ENCODE measurements around the gene PHF2. TPM values are rescaled to one million over a fixed set of nuclear protein-coding genes. Genes with fewer than 3 reads are reported as not detected.

Gene PHF2
- total RNA-seq, 2 experiments from 2014 or later, result 20.6 to 23.7 TPM

GRCh38 chr9:93713716-93714115 is 137.3 kb downstream of the PHF2 start:
- Histone ChIP-seq H4K20me1 (ENCODE audit: insufficient read depth, low read length) (no peaks in the 10 kb centered on the region), H3K27ac (ENCODE audit: low read depth, low read length, poor library complexity, severe bottlenecking) (no peak overlapping the region), H3K4me3 (ENCODE audit: low read depth, low read length, poor library complexity, severe bottlenecking) (no peak overlapping the region), H3K9me2 (ENCODE audit: insufficient read depth, low read length) (no peaks in the 10 kb centered on the region), H3K4me1 (ENCODE audit: insufficient read depth, low read length, poor library complexity, severe bottlenecking) (no peaks in the 10 kb centered on the region), H3K79me2 (ENCODE audit: insufficient read depth, low read depth, low read length) (no peaks in the 10 kb centered on the region), H3K36me3 (ENCODE audit: insufficient read depth, low read length) (no peaks in the 10 kb centered on the region), H3K4me2 (ENCODE audit: low read length) (no peak overlapping the region), H3K9me3 (ENCODE audit: low read length) (no peaks in the 10 kb centered on the region), H2AFZ (ENCODE audit: low read length) (no peak overlapping the region)
- POLR2A ChIA-PET, result no interaction called here
- no TSS peak for BruUV-seq (replicated peaks)
- intact Hi-C loops (cut with micrococcal nuclease; ENCODE audit: unreplicated experiment), result no loop called here
- no peak for TF ChIP-seq CTCF (conservative IDR thresholded peaks at IDR 0.05; ENCODE audit: low read length)
- no peak for TF ChIP-seq EZH2phosphoT487 (IDR thresholded peaks at IDR 0.05; ENCODE audit: borderline replicate concordance, low read depth, low read length)
- DNase-seq (ENCODE audit: low spot score), result no peak
- CTCF ChIA-PET (ENCODE audit: unreplicated experiment), result no interaction called here

GRCh38 chr9:93721417-93721965 is 145.1 kb downstream of the PHF2 start:
- Histone ChIP-seq H4K20me1 (ENCODE audit: insufficient read depth, low read length) (no peaks in the 10 kb centered on the region), H3K9me2 (ENCODE audit: insufficient read depth, low read length) (no peaks in the 10 kb centered on the region), H3K79me2 (ENCODE audit: insufficient read depth, low read depth, low read length) (no peaks in the 10 kb centered on the region), H3K4me3 (ENCODE audit: low read depth, low read length, poor library complexity, severe bottlenecking) (no peak overlapping the region), H3K27ac (ENCODE audit: low read depth, low read length, poor library complexity, severe bottlenecking) (no peak overlapping the region), H3K36me3 (ENCODE audit: insufficient read depth, low read length) (no peaks in the 10 kb centered on the region), H3K4me1 (ENCODE audit: insufficient read depth, low read length, poor library complexity, severe bottlenecking) (no peaks in the 10 kb centered on the region), H3K4me2 (ENCODE audit: low read length) (no peak overlapping the region), H2AFZ (ENCODE audit: low read length) (no peak overlapping the region), H3K9me3 (ENCODE audit: low read length) (no peaks in the 10 kb centered on the region)
- CTCF ChIA-PET (ENCODE audit: unreplicated experiment), result no interaction called here
- no TSS peak for BruUV-seq (replicated peaks)
- TF ChIP-seq CTCF (conservative IDR thresholded peaks at IDR 0.05; ENCODE audit: low read length) (no peak), EZH2phosphoT487 (IDR thresholded peaks at IDR 0.05; ENCODE audit: borderline replicate concordance, low read depth, low read length) (no peak)
- POLR2A ChIA-PET, result no interaction called here
- intact Hi-C loops (cut with micrococcal nuclease; ENCODE audit: unreplicated experiment), result no loop called here
- DNase-seq (ENCODE audit: low spot score), result no peak

- POLR2A ChIA-PET, result no interaction called here
- Histone ChIP-seq H3K79me2 (ENCODE audit: insufficient read depth, low read depth, low read length) (no peaks in the 10 kb centered on the region), H3K4me3 (ENCODE audit: low read depth, low read length, poor library complexity, severe bottlenecking) (no peak overlapping the region), H3K27ac (ENCODE audit: low read depth, low read length, poor library complexity, severe bottlenecking) (no peak overlapping the region), H3K4me2 (ENCODE audit: low read length) (no peak overlapping the region), H2AFZ (ENCODE audit: low read length) (no peak overlapping the region), H4K20me1 (ENCODE audit: insufficient read depth, low read length) (no peaks in the 10 kb centered on the region), H3K36me3 (ENCODE audit: insufficient read depth, low read length) (no peaks in the 10 kb centered on the region), H3K9me2 (ENCODE audit: insufficient read depth, low read length) (no peaks in the 10 kb centered on the region), H3K9me3 (ENCODE audit: low read length) (no peaks in the 10 kb centered on the region), H3K4me1 (ENCODE audit: insufficient read depth, low read length, poor library complexity, severe bottlenecking) (no peaks in the 10 kb centered on the region)
- CTCF ChIA-PET (ENCODE audit: unreplicated experiment), result no interaction called here
- intact Hi-C loops (cut with micrococcal nuclease; ENCODE audit: unreplicated experiment), result no loop called here
- TF ChIP-seq EZH2phosphoT487 (IDR thresholded peaks at IDR 0.05; ENCODE audit: borderline replicate concordance, low read depth, low read length), result no peak
- no peak for TF ChIP-seq CTCF (conservative IDR thresholded peaks at IDR 0.05; ENCODE audit: low read length)
- BruUV-seq (replicated peaks), result no TSS peak
- no peak for DNase-seq (ENCODE audit: low spot score)
These were observed 148.5 kb downstream of the PHF2 start for GRCh38 chr9:93724852-93725251.
